Measurements from ENCODE around the gene TRIM14.

GRCh38 chr9:98149422-98149821 lies 30.4 kb upstream of the TRIM14 start:
- TF ChIP-seq POLR2AphosphoS5 (IDR thresholded peaks at IDR 0.05; ENCODE audit: borderline replicate concordance, low read depth, low read length) (no peak), EZH2 (IDR thresholded peaks at IDR 0.05) (no peak), FOXP2 (optimal IDR thresholded peaks at IDR 0.05; ENCODE audit: control extremely low read depth, extremely low read length, insufficient read depth) (no peak)
